ENCODE data around the gene INSC. TPM values are rescaled to one million over a fixed set of nuclear protein-coding genes. Genes with fewer than 3 reads are reported as not detected.

The INSC gene
- total RNA-seq = 1.9 TPM in 1 of 2 replicates, not detected in the other

GRCh38 chr11:15114501-15115475 lies at the start of gene INSC:
TSS of gene INSC (plus strand) at chr11:15114923. CDS start at chr11:15149175, 34,252 bp downstream.

GRCh38 chr11:15073361-15074205 lies 41.1 kb upstream of the INSC start, which contains the start of gene CALCB:
TSS of gene CALCB (plus strand) at chr11:15073593. CDS start at chr11:15074719, 1,126 bp downstream.

Other genes starting within 250 kb of the INSC start
- 5.9 and 6.8 TPM in 2 replicates for gene CYP2R1, start 222.7 kb upstream of the INSC start, total RNA-seq
- gene CALCA, start 142.6 kb upstream of the INSC start, total RNA-seq = not detected in 2 replicates
- gene CALCB, start 41.3 kb upstream of the INSC start, total RNA-seq = not detected in 2 replicates

All from placental pericyte (primary cell).